A549 (cell line): ENCODE measurements around the gene FADS3. TPM values are rescaled to one million over a fixed set of nuclear protein-coding genes. Genes with fewer than 3 reads are reported as not detected.

Source experiments
- ATAC-seq, 2 experiments: fragments of 200-7000 bp in 1 of 2; fragments of >200 bp in 1 of 2; cut with Nextera tagmentation in 1 of 2; cut with Tn5 transposase in 1 of 2; 3 replicates each; pipeline versions ENCODE4 v1.8.0 to v1.9.1; 2018 to 2020; ENCODE audit warnings: mild to moderate bottlenecking in 1 of 2, moderate library complexity in 1 of 2
- CTCF ChIA-PET: fragments of 300-600 bp; sonication (Branson Sonifier 250); formaldehyde crosslinking; extraction: SDS; loops from one replicate; lab custom pipeline; 2021; ENCODE audit warnings: antibody characterized with exemption, inconsistent platforms; lab: Yijun Ruan, JAX
- POLR2A ChIA-PET: fragments of 350-600 bp; formaldehyde crosslinking; extraction: SDS; loops from one replicate; lab custom pipeline; 2021; ENCODE audit warnings: antibody characterized with exemption, inconsistent platforms; lab: Yijun Ruan, JAX
- DNase-seq, 2 experiments: peaks; one replicate each; pipeline versions ENCODE4 v3.0.0 to v3.0.0-alpha.2; 2011 to 2016; ENCODE audit warnings: low read depth in 1 of 2, low spot score in 1 of 2
- FAIRE-seq: peaks from 2 replicates; lab custom pipeline; 2011; peaks lifted over from hg19 to GRCh38; lab: Jason Lieb, UNC
- H3K27ac ChIP-seq, 2 experiments: fragments of >200 bp; sonication (Bioruptor Twin); formaldehyde crosslinking; 3 replicates each; pipeline ENCODE4 v1.5.1; 2016 to 2017
- H3K4me1 ChIP-seq: fragments of >200 bp; sonication (Bioruptor Twin); formaldehyde crosslinking; 3 replicates; pipeline ENCODE4 v1.6.1; 2016
- H3K4me2 ChIP-seq: fragments of >200 bp; sonication (Bioruptor Twin); formaldehyde crosslinking; 3 replicates; pipeline ENCODE4 v1.6.1; 2016
- H3K4me3 ChIP-seq: fragments of >200 bp; sonication (Bioruptor Twin); formaldehyde crosslinking; 3 replicates; pipeline ENCODE4 v1.5.1; 2016
- H3K9me3 ChIP-seq: fragments of >200 bp; sonication (Bioruptor Twin); formaldehyde crosslinking; 3 replicates; pipeline ENCODE4 v1.6.1; 2016
- CHD2 ChIP-seq: fragments of 150-350 bp; IDR thresholded peaks from 2 replicates; pipeline ENCODE4 v1.6.1; 2014; ENCODE audit warnings: low read length; ENCODE audit not compliant: partially characterized antibody
- CTCF ChIP-seq: fragments of >200 bp; sonication (Bioruptor Twin); formaldehyde crosslinking; IDR thresholded peaks from 3 replicates; pipeline ENCODE4 v1.5.1; 2016
- E2F6 ChIP-seq: IDR thresholded peaks from 2 replicates; pipeline ENCODE4 v1.6.1; 2012; ENCODE audit warnings: low read depth, borderline replicate concordance
- EHF ChIP-seq: fragments of 250-450 bp; sonication (Bioruptor Pico); IDR thresholded peaks from 2 replicates; pipeline ENCODE4 v1.5.0; 2020; ENCODE audit warnings: mild to moderate bottlenecking
- EHMT2 ChIP-seq: fragments of 200-600 bp; sonication (generic); IDR thresholded peaks from 2 replicates; pipeline ENCODE4 v1.6.1; 2016; ENCODE audit warnings: antibody characterized with exemption, low read depth, mild to moderate bottlenecking, moderate library complexity
- EP300 ChIP-seq, 2 experiments: fragments of >200 bp; sonication (Bioruptor Twin); formaldehyde crosslinking; IDR thresholded peaks; 2 replicates in 1 of 2; 3 replicates in 1 of 2; pipeline ENCODE4 v1.6.1; 2016 to 2017
- HES2 ChIP-seq: fragments of >200 bp; sonication (Bioruptor Twin); formaldehyde crosslinking; IDR thresholded peaks from 2 replicates; pipeline ENCODE4 v1.6.1; 2016
- HOXA7 ChIP-seq: fragments of 250-450 bp; sonication (Bioruptor Pico); IDR thresholded peaks from 2 replicates; pipeline ENCODE4 v1.5.0; 2020; ENCODE audit warnings: mild to moderate bottlenecking, moderate library complexity
- KDM5A ChIP-seq: fragments of 200-600 bp; sonication (generic); IDR thresholded peaks from 2 replicates; pipeline ENCODE4 v1.6.1; 2016; ENCODE audit warnings: antibody characterized with exemption, mild to moderate bottlenecking
- MAFK ChIP-seq: fragments of 450-650 bp; IDR thresholded peaks from 2 replicates; pipeline ENCODE4 v1.6.1; 2014; ENCODE audit not compliant: partially characterized antibody
- NPAS2 ChIP-seq: fragments of 250-450 bp; sonication (Bioruptor Pico); IDR thresholded peaks from 2 replicates; pipeline ENCODE4 v1.8.0; 2022; ENCODE audit warnings: mild to moderate bottlenecking, moderate library complexity, borderline replicate concordance
- NR3C1 ChIP-seq: fragments of >200 bp; sonication (Bioruptor Twin); formaldehyde crosslinking; IDR thresholded peaks from 3 replicates; pipeline ENCODE4 v1.6.1; 2017
- PHF8 ChIP-seq: fragments of 200-600 bp; sonication (generic); IDR thresholded peaks from 2 replicates; pipeline ENCODE4 v1.6.1; 2016; ENCODE audit warnings: low read depth, mild to moderate bottlenecking, antibody characterized with exemption, moderate library complexity, borderline replicate concordance
- RAD21 ChIP-seq, 2 experiments: fragments of >200 bp in 1 of 2; sonication (Bioruptor Twin) in 1 of 2; formaldehyde crosslinking in 1 of 2; IDR thresholded peaks in 1 of 2; conservative IDR thresholded peaks in 1 of 2; 2 replicates in 1 of 2; 3 replicates in 1 of 2; pipeline ENCODE4 v1.6.1; 2012 to 2018; ENCODE audit warnings: inconsistent platforms in 1 of 2
- RARB ChIP-seq: fragments of 250-450 bp; sonication (Bioruptor Pico); IDR thresholded peaks from 2 replicates; pipeline ENCODE4 v1.8.0; 2021; ENCODE audit warnings: mild to moderate bottlenecking, moderate library complexity
- REST ChIP-seq: fragments of 200-600 bp; sonication (generic); IDR thresholded peaks from 2 replicates; pipeline ENCODE4 v1.6.1; 2016; ENCODE audit warnings: antibody characterized with exemption, mild to moderate bottlenecking, moderate library complexity
- TFCP2L1 ChIP-seq: fragments of 250-450 bp; sonication (Bioruptor Pico); IDR thresholded peaks from 2 replicates; pipeline ENCODE4 v1.5.0; 2021; ENCODE audit warnings: mild to moderate bottlenecking
- USF2 ChIP-seq: fragments of 450-650 bp; IDR thresholded peaks from 2 replicates; pipeline ENCODE4 v1.6.1; 2014; ENCODE audit warnings: antibody characterized with exemption
- ZFP36 ChIP-seq: fragments of 450-650 bp; IDR thresholded peaks from 2 replicates; pipeline ENCODE4 v1.6.1; 2014; ENCODE audit warnings: borderline replicate concordance; ENCODE audit not compliant: partially characterized antibody
- WGBS: methylation state at CpG from one replicate; pipeline ENCODE4 v1.1.6; 2017; ENCODE audit errors: missing lambda C conversion rate; 5-methylcytosine and 5-hydroxymethylcytosine counted together
- polyA plus RNA-seq, 4 experiments: library from polyadenylated mRNA; depleted of rRNA in 3 of 4; stranded (reverse); fragments of >200 nt; fragmentation: RNase III in 1 of 4; extraction: RNeasy Plus Mini Kit Qiagen cat#74134 plus additional on column Dnase treatment in 1 of 4; gene quantifications; 2 replicates in 3 of 4; 3 replicates in 1 of 4; pipeline ENCODE4 v1.2.3, GENCODE V29; 2011 to 2017

FADS3 gene
- polyA plus RNA-seq, 2 of the 4 experiments (the other 2 are of a cell fraction) = 17.5 to 36.3 TPM

- no peak for TF ChIP-seq PHF8
These were observed 52.4 kb downstream of the FADS3 start (continued) for GRCh38 chr11:61838921-61839320.

- TF ChIP-seq HOXA7 (CRISPR knock-in tag) (no peak), CTCF (no peak), RARB (CRISPR knock-in tag) (no peak), HES2 (no peak), CHD2 (no peak), EHF (no peak), MAFK (no peak), RAD21 (conservative IDR thresholded peaks at IDR 0.05 in 1 of 2, IDR thresholded peaks at IDR 0.05 in 1 of 2) (no peak), TFCP2L1 (no peak), NR3C1 (no peak), NPAS2 (no peak)
- TF ChIP-seq, all 56 proteins: peak for 0
- Histone ChIP-seq H3K27ac (no peak overlapping the region), H3K9me3 (no peaks in the 10 kb centered on the region), H3K4me1 (peaks cover 27% of the 10 kb centered on the region), H3K4me3 (no peak overlapping the region), H3K4me2 (no peak overlapping the region)
- FAIRE-seq (no peak), DNase-seq (no peak), ATAC-seq (no peak)
- CTCF ChIA-PET = interaction anchor here (1.1 to 3.2 kb wide), 2 partner anchors 10 to 43 kb away, joined by 4 to 13 read pairs; partner anchors contain the start of gene FADS2
- POLR2A ChIA-PET = interaction anchor here (0.9 kb wide), 1 partner anchor 274 kb away, joined by 4 read pairs; no protein-coding TSS in a partner anchor
- WGBS = 85% methylated on average over 4 of the region's 5 CpGs
These were observed 52.8 kb downstream of the FADS3 start for GRCh38 chr11:61838501-61838900.

- CTCF ChIA-PET = interaction anchor here (1.2 to 3.2 kb wide), 2 partner anchors 9 to 40 kb away, joined by 6 to 13 read pairs; partner anchors contain the start of gene FADS2
- ATAC-seq (no peak), FAIRE-seq (no peak), DNase-seq (no peak)
- 92% methylated on average over 15 of the region's 15 CpGs for WGBS
- TF ChIP-seq RAD21 (conservative IDR thresholded peaks at IDR 0.05 in 1 of 2, IDR thresholded peaks at IDR 0.05 in 1 of 2) (no peak), EHMT2 (no peak), REST (no peak), ZFP36 (no peak), EHF (no peak), EP300 (IDR thresholded peaks at IDR 0.05) (no peak), KDM5A (no peak), E2F6 (no peak), USF2 (no peak)
- Histone ChIP-seq H3K4me1 (peaks cover 35% of the 10 kb centered on the region), H3K4me2 (no peak overlapping the region), H3K9me3 (no peaks in the 10 kb centered on the region), H3K27ac (no peak overlapping the region), H3K4me3 (no peak overlapping the region)
- POLR2A ChIA-PET = no interaction called here
These were observed 53.8 kb downstream of the FADS3 start for GRCh38 chr11:61837411-61838005.
